Testis (tissue), 2 donors: ENCODE measurements around the gene ABHD13.

Source experiments
- CTCF ChIP-seq, 3 experiments: fragments of 450-650 bp in 2 of 3; fragments of 200-600 bp in 1 of 3; sonication (generic) in 1 of 3; IDR thresholded peaks; one replicate each; pipeline ENCODE4 v1.5.1; 2016 to 2019; ENCODE audit warnings: antibody characterized with exemption in 3 of 3, mild to moderate bottlenecking in 2 of 3, moderate library complexity in 1 of 3
- POLR2A ChIP-seq: fragments of 450-650 bp; IDR thresholded peaks from one replicate; pipeline ENCODE4 v1.6.1; 2017; ENCODE audit warnings: antibody characterized with exemption, mild to moderate bottlenecking, moderate library complexity

- TF ChIP-seq CTCF (IDR thresholded peaks at IDR 0.05): no peak
- TF ChIP-seq POLR2A: no peak
Observed at GRCh38 chr13:108188260-108188659, 29.9 kb upstream of the ABHD13 start.
